Measurements from ENCODE around the gene TMEM266. TPM values are rescaled to one million over a fixed set of nuclear protein-coding genes. Genes with fewer than 3 reads are reported as not detected.

TMEM266 gene
- total and polyA plus RNA-seq, 2 experiments from 2014 or later = 0.42 to 5.0 TPM

- Histone ChIP-seq H4K20me1 (replicated peaks; ENCODE audit: insufficient read depth) (no peaks in the 10 kb centered on the region), H3K79me2 (replicated peaks; ENCODE audit: insufficient read depth) (no peaks in the 10 kb centered on the region), H3F3A (replicated peaks; ENCODE audit: low read depth) (no peaks in the 10 kb centered on the region), H3K4me1 (ENCODE audit: insufficient read depth) (no peaks in the 10 kb centered on the region), H2AFZ (no peak overlapping the region), H3K4me2 (no peak overlapping the region), H3K27ac (ENCODE audit: low read depth) (no peak overlapping the region), H3K9me2 (ENCODE audit: insufficient read depth) (no peaks in the 10 kb centered on the region), H3K36me3 (ENCODE audit: insufficient read depth) (no peaks in the 10 kb centered on the region), H3K4me3 (no peak overlapping the region), H3K27me3 (ENCODE audit: insufficient read depth) (0 out of 2 replicates have a peak, but pooled peaks cover 6% of the 10 kb centered on the region)
- Mint-ChIP-seq H3K9me3 (peaks cover 2% of the 10 kb centered on the region; the same call in 2 of the 3 replicates), H3K36me3 (ENCODE audit: low read depth) (no peaks in the 10 kb centered on the region), H3K27ac (no peak overlapping the region), H3K27me3 (ENCODE audit: insufficient read depth, low read depth, poor library complexity) (peaks cover 17% of the 10 kb centered on the region), H3K4me3 (no peak overlapping the region), H3K4me1 (peaks cover 14% of the 10 kb centered on the region)
- peak; percentile 62 to 82 for TF ChIP-seq CTCF (conservative IDR thresholded peaks at IDR 0.05; ENCODE audit: low read depth in 2 of 2)
- TF ChIP-seq, protein P1, sequence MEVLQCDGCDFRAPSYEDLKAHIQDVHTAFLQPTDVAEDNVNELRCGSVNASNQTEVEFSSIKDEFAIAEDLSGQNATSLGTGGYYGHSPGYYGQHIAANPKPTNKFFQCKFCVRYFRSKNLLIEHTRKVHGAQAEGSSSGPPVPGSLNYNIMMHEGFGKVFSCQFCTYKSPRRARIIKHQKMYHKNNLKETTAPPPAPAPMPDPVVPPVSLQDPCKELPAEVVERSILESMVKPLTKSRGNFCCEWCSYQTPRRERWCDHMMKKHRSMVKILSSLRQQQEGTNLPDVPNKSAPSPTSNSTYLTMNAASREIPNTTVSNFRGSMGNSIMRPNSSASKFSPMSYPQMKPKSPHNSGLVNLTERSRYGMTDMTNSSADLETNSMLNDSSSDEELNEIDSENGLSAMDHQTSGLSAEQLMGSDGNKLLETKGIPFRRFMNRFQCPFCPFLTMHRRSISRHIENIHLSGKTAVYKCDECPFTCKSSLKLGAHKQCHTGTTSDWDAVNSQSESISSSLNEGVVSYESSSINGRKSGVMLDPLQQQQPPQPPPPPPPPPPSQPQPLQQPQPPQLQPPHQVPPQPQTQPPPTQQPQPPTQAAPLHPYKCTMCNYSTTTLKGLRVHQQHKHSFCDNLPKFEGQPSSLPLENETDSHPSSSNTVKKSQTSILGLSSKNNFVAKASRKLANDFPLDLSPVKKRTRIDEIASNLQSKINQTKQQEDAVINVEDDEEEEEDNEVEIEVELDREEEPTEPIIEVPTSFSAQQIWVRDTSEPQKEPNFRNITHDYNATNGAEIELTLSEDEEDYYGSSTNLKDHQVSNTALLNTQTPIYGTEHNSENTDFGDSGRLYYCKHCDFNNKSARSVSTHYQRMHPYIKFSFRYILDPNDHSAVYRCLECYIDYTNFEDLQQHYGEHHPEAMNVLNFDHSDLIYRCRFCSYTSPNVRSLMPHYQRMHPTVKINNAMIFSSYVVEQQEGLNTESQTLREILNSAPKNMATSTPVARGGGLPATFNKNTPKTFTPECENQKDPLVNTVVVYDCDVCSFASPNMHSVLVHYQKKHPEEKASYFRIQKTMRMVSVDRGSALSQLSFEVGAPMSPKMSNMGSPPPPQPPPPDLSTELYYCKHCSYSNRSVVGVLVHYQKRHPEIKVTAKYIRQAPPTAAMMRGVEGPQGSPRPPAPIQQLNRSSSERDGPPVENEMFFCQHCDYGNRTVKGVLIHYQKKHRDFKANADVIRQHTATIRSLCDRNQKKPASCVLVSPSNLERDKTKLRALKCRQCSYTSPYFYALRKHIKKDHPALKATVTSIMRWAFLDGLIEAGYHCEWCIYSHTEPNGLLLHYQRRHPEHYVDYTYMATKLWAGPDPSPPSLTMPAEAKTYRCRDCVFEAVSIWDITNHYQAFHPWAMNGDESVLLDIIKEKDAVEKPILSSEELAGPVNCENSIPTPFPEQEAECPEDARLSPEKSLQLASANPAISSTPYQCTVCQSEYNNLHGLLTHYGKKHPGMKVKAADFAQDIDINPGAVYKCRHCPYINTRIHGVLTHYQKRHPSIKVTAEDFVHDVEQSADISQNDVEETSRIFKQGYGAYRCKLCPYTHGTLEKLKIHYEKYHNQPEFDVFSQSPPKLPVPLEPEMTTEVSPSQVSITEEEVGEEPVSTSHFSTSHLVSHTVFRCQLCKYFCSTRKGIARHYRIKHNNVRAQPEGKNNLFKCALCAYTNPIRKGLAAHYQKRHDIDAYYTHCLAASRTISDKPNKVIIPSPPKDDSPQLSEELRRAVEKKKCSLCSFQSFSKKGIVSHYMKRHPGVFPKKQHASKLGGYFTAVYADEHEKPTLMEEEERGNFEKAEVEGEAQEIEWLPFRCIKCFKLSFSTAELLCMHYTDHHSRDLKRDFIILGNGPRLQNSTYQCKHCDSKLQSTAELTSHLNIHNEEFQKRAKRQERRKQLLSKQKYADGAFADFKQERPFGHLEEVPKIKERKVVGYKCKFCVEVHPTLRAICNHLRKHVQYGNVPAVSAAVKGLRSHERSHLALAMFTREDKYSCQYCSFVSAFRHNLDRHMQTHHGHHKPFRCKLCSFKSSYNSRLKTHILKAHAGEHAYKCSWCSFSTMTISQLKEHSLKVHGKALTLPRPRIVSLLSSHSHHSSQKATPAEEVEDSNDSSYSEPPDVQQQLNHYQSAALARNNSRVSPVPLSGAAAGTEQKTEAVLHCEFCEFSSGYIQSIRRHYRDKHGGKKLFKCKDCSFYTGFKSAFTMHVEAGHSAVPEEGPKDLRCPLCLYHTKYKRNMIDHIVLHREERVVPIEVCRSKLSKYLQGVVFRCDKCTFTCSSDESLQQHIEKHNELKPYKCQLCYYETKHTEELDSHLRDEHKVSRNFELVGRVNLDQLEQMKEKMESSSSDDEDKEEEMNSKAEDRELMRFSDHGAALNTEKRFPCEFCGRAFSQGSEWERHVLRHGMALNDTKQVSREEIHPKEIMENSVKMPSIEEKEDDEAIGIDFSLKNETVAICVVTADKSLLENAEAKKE (CRISPR knock-in tag; IDR thresholded peaks at IDR 0.05) = no peak
- ATAC-seq = peak; percentile 83
- DNase-seq (ENCODE audit: low spot score) = peak; percentile 81
Measured at GRCh38 chr15:76185716-76186115, 125.9 kb downstream of the TMEM266 start.

DNA sequence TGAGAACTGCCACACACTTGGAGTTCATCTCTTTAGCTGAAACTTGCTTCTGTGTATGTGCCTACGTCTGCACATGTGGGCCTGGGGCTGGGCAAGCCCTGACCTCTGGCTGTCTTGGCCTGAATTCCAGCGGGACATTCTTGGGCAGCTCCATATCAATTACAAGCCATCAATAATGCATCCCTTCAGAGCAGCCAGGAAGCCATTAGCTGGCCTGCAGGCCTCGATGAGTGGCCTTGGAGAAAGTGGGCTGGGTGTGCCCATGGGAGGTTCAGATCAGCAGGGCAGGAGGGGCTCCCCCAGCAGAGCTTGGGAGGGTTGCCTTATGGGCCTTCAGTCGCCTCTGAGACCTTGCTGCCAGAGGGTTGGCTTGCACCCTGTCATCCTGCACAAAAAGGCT is 127.4 kb downstream of the TMEM266 start:
- no peak for ATAC-seq
- no peak overlapping the region for H3K4me3 Mint-ChIP-seq
- no peaks in the 10 kb centered on the region for H3K36me3 ChIP-seq (ENCODE audit: insufficient read depth)
- H3K4me2 ChIP-seq = no peak overlapping the region
- H3K79me2 ChIP-seq (replicated peaks; ENCODE audit: insufficient read depth) = no peaks in the 10 kb centered on the region
- H3K4me1 ChIP-seq (ENCODE audit: insufficient read depth) = no peaks in the 10 kb centered on the region; the same call in 1 of the 2 replicates
- no peaks in the 10 kb centered on the region for H3K9me2 ChIP-seq (ENCODE audit: insufficient read depth)
- no peaks in the 10 kb centered on the region for H4K20me1 ChIP-seq (replicated peaks; ENCODE audit: insufficient read depth)
- H3K27ac Mint-ChIP-seq = no peak overlapping the region
- H3K4me3 ChIP-seq = no peak overlapping the region
- H3K27ac ChIP-seq (ENCODE audit: low read depth) = no peak overlapping the region
- peaks cover 2% of the 10 kb centered on the region; the same call in 2 of the 3 replicates for H3K9me3 Mint-ChIP-seq
- DNase-seq (ENCODE audit: low spot score) = no peak
- H2AFZ ChIP-seq = no peak overlapping the region
- peaks cover 14% of the 10 kb centered on the region for H3K27me3 ChIP-seq (ENCODE audit: insufficient read depth)
- H3F3A ChIP-seq (replicated peaks; ENCODE audit: low read depth) = no peaks in the 10 kb centered on the region
- peaks cover 17% of the 10 kb centered on the region for H3K27me3 Mint-ChIP-seq (ENCODE audit: insufficient read depth, low read depth, poor library complexity)
- TF ChIP-seq ZNF114 (CRISPR knock-in tag; IDR thresholded peaks at IDR 0.05) (no peak), REST (IDR thresholded peaks at IDR 0.05; ENCODE audit: unreplicated experiment) (no peak), JUNB (IDR thresholded peaks at IDR 0.05; ENCODE audit: unreplicated experiment) (no peak), ETS1 (IDR thresholded peaks at IDR 0.05) (no peak), ZNF331 (CRISPR knock-in tag; IDR thresholded peaks at IDR 0.05; ENCODE audit: low read depth) (no peak)
- peaks cover 17% of the 10 kb centered on the region for H3K4me1 Mint-ChIP-seq
- no peaks in the 10 kb centered on the region for H3K36me3 Mint-ChIP-seq (ENCODE audit: low read depth)

Measured in GM23338 (cell line).